Measurements from ENCODE around the gene TRIOBP. TPM values are rescaled to one million over a fixed set of nuclear protein-coding genes. Genes with fewer than 3 reads are reported as not detected.

The TRIOBP gene
- total and polyA plus RNA-seq, 2 donors (not counting 1 experiment from before 2014, with no cell fraction given): 32.9 to 131 TPM

GRCh38 chr22:37781434-37782059, 84.7 kb downstream of the TRIOBP start:
- no peaks in the 10 kb centered on the region for H3K9me3 ChIP-seq (ENCODE audit: control insufficient read depth, insufficient read depth, low read depth, low read length)
- no peak overlapping the region for H3K27ac ChIP-seq (ENCODE audit: insufficient read depth, low read length)
- TF ChIP-seq EZH2 (IDR thresholded peaks at IDR 0.05; ENCODE audit: low read length, missing control alignments) (no peak), CTCF (conservative IDR thresholded peaks at IDR 0.05 in 1 of 2, IDR thresholded peaks at IDR 0.05 in 1 of 2; ENCODE audit: low read depth in 1 of 2, low read length in 2 of 2) (peak; percentile 26 to 32)
- no peaks in the 10 kb centered on the region for H4K20me1 ChIP-seq (ENCODE audit: control insufficient read depth, extremely low read depth, insufficient read depth, low read length)
- H3K27me3 ChIP-seq (ENCODE audit: control insufficient read depth, insufficient read depth, low read length): no peaks in the 10 kb centered on the region
- no peak overlapping the region for H2AFZ ChIP-seq (ENCODE audit: low read length)
- H3K4me2 ChIP-seq (ENCODE audit: extremely low read depth, insufficient read depth, low read length): no peak overlapping the region
- no peaks in the 10 kb centered on the region for H3K79me2 ChIP-seq (ENCODE audit: control insufficient read depth, insufficient read depth, low read length)
- no peak overlapping the region for H3K4me3 ChIP-seq (replicated peaks in 1 of 4; ENCODE audit: control extremely low read depth in 1 of 4, insufficient read depth in 1 of 4, low read depth in 3 of 4, low read length in 4 of 4)
- no peak overlapping the region for H3K9ac ChIP-seq (ENCODE audit: insufficient read depth, low read length)
- DNase-seq (ENCODE audit: low read depth in 2 of 2): no peak
- peaks cover 16% of the 10 kb centered on the region for H3K4me1 ChIP-seq (ENCODE audit: control insufficient read depth, extremely low read depth, insufficient read depth, low read length)
- H3K36me3 ChIP-seq (ENCODE audit: control insufficient read depth, insufficient read depth, low read length): no peaks in the 10 kb centered on the region

GRCh38 chr22:37782340-37783168, 85.7 kb downstream of the TRIOBP start:
- no peaks in the 10 kb centered on the region for H3K9me3 ChIP-seq (ENCODE audit: control insufficient read depth, insufficient read depth, low read depth, low read length)
- H3K27me3 ChIP-seq (ENCODE audit: control insufficient read depth, insufficient read depth, low read length): no peaks in the 10 kb centered on the region
- no peak overlapping the region for H3K9ac ChIP-seq (ENCODE audit: insufficient read depth, low read length)
- peaks cover 8% of the 10 kb centered on the region for H3K4me1 ChIP-seq (ENCODE audit: control insufficient read depth, extremely low read depth, insufficient read depth, low read length)
- no peaks in the 10 kb centered on the region for H3K79me2 ChIP-seq (ENCODE audit: control insufficient read depth, insufficient read depth, low read length)
- DNase-seq (ENCODE audit: low read depth in 2 of 2): peak in 1 of 2 donors; percentile 47
- no peak overlapping the region for H2AFZ ChIP-seq (ENCODE audit: low read length)
- H3K4me3 ChIP-seq (replicated peaks in 1 of 4; ENCODE audit: control extremely low read depth in 1 of 4, insufficient read depth in 1 of 4, low read depth in 3 of 4, low read length in 4 of 4): no peak overlapping the region
- no peak overlapping the region for H3K4me2 ChIP-seq (ENCODE audit: extremely low read depth, insufficient read depth, low read length)
- H3K36me3 ChIP-seq (ENCODE audit: control insufficient read depth, insufficient read depth, low read length): no peaks in the 10 kb centered on the region
- no peak for TF ChIP-seq EZH2 (IDR thresholded peaks at IDR 0.05; ENCODE audit: low read length, missing control alignments)
- TF ChIP-seq CTCF (conservative IDR thresholded peaks at IDR 0.05 in 1 of 2, IDR thresholded peaks at IDR 0.05 in 1 of 2; ENCODE audit: low read depth in 1 of 2, low read length in 2 of 2): peak in 1 of 2 donors; percentile 2
- no peak overlapping the region for H3K27ac ChIP-seq (ENCODE audit: insufficient read depth, low read length)
- H4K20me1 ChIP-seq (ENCODE audit: control insufficient read depth, extremely low read depth, insufficient read depth, low read length): no peaks in the 10 kb centered on the region

- H3K4me2 ChIP-seq (ENCODE audit: extremely low read depth, insufficient read depth, low read length): no peak overlapping the region
- no peaks in the 10 kb centered on the region for H3K36me3 ChIP-seq (ENCODE audit: control insufficient read depth, insufficient read depth, low read length)
- H3K79me2 ChIP-seq (ENCODE audit: control insufficient read depth, insufficient read depth, low read length): no peaks in the 10 kb centered on the region
- no peaks in the 10 kb centered on the region for H4K20me1 ChIP-seq (ENCODE audit: control insufficient read depth, extremely low read depth, insufficient read depth, low read length)
- no peaks in the 10 kb centered on the region for H3K27me3 ChIP-seq (ENCODE audit: control insufficient read depth, insufficient read depth, low read length)
- H3K27ac ChIP-seq (ENCODE audit: insufficient read depth, low read length): no peak overlapping the region
- no peak overlapping the region for H2AFZ ChIP-seq (ENCODE audit: low read length)
- H3K9me3 ChIP-seq (ENCODE audit: control insufficient read depth, insufficient read depth, low read depth, low read length): no peaks in the 10 kb centered on the region
- peaks cover 8% of the 10 kb centered on the region for H3K4me1 ChIP-seq (ENCODE audit: control insufficient read depth, extremely low read depth, insufficient read depth, low read length)
- no peak overlapping the region for H3K9ac ChIP-seq (ENCODE audit: insufficient read depth, low read length)
- no peak for DNase-seq (ENCODE audit: low read depth in 2 of 2)
- no peak overlapping the region for H3K4me3 ChIP-seq (replicated peaks in 1 of 4; ENCODE audit: control extremely low read depth in 1 of 4, insufficient read depth in 1 of 4, low read depth in 3 of 4, low read length in 4 of 4)
- TF ChIP-seq CTCF (conservative IDR thresholded peaks at IDR 0.05 in 1 of 2, IDR thresholded peaks at IDR 0.05 in 1 of 2; ENCODE audit: low read depth in 1 of 2, low read length in 2 of 2) (no peak), EZH2 (IDR thresholded peaks at IDR 0.05; ENCODE audit: low read length, missing control alignments) (no peak)
These were observed 88.1 kb downstream of the TRIOBP start for GRCh38 chr22:37784829-37785495.
